HPDE6-E6E7 (cell line): ENCODE data around the gene PRKAG2.

Experiments used
- DNase-seq: peaks from one replicate; pipeline ENCODE4 v3.0.0; 2011; ENCODE audit warnings: missing footprints; ENCODE audit errors: extremely low spot score

Gene PRKAG2

DNA sequence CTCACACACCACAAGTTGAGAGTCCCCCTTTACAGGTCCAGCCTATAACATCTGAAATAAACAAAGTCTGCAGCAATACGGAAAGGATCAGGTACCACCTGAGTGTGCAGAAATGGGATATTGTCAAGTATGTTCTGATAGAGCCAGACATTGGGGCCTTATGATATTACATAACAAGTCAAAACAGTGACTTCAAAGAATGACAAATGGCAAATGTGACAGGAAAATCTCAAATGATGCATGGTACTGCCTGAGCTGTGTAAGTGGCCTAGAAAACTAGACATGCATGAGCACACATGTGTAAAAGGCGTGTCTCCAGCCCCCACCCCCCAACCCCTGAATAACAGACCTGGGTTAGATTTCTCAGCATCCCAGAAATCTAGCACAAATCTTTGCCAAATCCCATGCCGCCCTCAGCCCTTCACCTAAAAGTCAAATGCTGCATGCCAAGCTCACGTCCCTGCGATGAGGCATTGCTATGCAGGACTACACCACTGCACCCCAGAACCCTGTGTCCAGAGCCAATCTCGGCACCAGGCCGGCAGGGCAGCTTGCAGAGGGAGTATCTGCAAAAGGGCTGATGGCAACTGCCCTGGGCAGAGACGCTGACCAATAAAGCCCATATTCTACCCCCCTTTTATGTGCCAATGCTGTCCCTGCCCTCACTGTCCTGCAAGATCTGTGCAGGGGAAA lies 58.8 kb downstream of the PRKAG2 start:
- no peak for DNase-seq

GRCh38 chr7:151817315-151817690 lies 59.6 kb downstream of the PRKAG2 start:
- no peak for DNase-seq

- no peak for DNase-seq
These were observed 60.2 kb downstream of the PRKAG2 start for GRCh38 chr7:151816562-151817314.

DNA sequence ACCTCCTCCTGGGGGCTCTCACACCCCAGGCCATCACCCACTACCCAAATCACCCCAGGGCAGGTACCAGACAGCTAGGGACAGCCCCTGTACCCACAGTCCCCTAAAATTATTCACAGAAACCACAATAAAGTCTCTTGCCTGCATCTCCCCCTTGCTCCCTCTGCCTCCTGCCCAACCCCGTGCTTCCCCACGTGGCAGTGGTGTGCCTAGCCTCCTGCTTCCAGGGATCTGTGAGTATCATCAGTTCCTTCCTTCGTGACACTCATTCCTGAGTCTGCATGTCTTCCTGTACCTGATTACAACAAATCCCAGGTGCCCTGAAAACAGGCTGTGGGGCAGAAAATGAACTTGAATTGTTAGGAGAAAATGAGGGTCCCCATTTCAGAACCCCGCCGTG lies 61.5 kb downstream of the PRKAG2 start:
- no peak for DNase-seq

DNA sequence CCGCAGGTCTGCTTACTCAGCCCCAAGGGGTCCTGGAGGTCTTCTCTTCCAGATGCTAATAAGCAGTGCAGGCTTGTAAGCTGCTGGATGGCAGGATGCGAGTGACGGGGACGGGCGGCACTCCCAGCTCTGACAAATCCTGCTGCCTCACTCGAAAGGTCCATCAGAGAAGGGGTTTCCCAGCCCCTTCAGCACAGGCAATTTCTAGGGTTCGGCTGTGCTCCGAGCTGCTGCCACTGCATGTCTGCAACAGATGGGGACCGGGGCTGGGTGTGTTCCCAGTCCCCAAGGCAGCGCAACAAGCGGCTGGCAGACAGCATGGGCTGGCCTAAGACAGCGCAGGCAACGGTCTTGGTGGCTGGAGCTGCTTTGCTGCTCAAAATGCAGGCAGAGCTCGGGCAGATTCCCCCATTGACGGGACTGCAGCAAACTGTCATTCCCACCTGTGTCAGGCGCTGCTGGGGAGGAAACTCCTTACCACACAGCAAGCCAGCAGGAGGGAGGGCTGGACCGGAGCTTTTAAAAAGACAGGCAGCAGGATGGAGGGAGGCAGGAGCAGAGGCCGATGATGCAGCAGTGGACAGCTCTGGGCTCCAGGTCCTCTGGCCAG lies 62.4 kb downstream of the PRKAG2 start:
- no peak for DNase-seq

- DNase-seq: no peak
These were observed 62.9 kb downstream of the PRKAG2 start for GRCh38 chr7:151813997-151814396.

DNA sequence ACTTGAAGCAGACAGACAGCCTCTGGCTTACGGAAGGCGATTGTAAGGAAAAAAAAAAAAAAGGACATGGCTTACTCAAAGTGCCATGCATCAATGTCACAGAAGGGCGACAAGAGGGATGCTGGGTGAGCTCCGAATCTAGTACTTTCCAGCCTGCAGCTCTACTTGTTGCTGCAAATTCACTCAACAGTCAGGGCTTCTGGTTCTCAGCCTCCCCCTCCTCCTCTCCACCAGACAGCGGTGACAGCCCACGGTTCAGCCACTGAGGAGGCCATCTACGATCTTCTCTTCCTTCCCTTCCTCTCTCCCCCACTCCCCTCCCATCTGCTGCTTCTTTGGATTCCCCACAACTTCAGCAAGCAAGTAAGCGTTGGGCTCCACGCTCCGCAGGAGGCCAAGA lies 63.5 kb downstream of the PRKAG2 start:
- DNase-seq: no peak

- no peak for DNase-seq
These were observed 63.9 kb downstream of the PRKAG2 start for GRCh38 chr7:151812967-151813366.

- no peak for DNase-seq
These were observed 66.3 kb downstream of the PRKAG2 start for GRCh38 chr7:151810441-151811232.

DNA sequence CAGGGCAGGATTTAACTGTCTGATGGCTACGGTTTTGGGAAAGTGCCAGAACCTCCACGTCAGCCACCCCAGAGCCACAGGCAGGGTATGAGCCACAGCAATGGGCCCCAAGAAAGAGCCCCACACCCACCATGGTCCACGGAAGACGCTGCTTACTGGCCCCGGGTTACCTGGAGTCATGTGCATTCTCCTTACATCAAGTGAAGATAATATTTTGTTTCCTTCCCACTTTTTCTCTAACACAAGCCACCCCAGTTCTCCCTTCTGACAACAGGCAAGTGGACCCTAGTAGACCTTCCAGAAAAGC lies 67.1 kb downstream of the PRKAG2 start:
- DNase-seq: no peak

- no peak for DNase-seq
These were observed 67.6 kb downstream of the PRKAG2 start for GRCh38 chr7:151809146-151809863.

DNA sequence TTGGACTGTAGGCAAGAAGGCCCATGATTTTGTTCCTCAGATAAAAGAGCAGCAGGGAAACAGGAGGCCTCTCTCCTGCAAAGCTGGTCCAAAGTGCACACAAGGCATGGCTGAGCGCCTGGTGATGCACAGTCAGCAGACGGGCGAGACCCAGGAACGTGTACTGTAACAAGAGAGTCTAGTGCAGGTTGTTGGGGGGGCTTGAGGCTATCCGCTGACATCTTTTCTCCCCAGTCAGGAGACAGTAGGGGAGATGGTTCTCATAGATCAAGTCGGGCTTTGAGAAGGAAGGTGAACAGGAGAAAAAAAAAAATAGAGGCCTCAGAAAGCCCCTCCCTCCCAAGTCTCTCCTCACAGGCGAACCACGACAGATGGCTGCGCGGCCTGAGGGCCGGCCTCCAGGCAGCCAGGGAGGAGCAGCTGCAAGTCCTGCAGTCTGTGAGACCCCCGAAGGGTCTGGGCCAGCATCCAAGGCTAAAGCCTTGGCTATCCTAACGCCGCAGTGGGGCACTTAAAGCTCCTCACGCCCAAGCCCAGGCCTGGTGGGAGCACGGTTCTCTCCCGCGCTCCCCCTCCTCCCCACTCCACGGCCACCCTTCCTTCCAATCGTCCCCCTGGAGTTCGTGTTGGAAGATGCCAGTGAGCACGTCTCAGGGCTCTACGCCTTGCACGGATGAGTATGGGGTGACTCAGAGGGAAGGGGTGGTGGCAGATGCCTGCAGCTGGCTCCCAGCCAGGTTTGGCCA lies 68.3 kb downstream of the PRKAG2 start:
- peak; percentile 93 for DNase-seq

DNA sequence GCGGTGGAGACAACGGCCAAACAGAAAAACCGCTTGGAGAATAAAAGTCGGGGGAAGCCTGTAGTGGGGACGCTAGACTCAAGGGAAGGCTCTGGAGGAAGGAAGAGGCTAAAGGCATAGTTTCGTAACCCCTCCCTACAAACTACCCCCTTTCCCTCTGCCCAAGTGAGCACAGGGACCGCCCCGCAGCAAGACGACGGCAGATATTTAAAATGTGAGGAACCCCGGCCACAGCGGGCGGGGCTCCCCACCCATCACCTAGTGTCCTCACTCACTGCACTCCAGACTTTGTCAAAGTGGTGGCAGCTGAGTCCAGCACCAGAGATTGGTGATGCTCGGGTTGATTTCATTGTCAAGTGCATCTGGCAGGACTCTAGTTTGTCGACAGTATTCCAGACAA lies 69.1 kb downstream of the PRKAG2 start:
- DNase-seq: no peak

DNA sequence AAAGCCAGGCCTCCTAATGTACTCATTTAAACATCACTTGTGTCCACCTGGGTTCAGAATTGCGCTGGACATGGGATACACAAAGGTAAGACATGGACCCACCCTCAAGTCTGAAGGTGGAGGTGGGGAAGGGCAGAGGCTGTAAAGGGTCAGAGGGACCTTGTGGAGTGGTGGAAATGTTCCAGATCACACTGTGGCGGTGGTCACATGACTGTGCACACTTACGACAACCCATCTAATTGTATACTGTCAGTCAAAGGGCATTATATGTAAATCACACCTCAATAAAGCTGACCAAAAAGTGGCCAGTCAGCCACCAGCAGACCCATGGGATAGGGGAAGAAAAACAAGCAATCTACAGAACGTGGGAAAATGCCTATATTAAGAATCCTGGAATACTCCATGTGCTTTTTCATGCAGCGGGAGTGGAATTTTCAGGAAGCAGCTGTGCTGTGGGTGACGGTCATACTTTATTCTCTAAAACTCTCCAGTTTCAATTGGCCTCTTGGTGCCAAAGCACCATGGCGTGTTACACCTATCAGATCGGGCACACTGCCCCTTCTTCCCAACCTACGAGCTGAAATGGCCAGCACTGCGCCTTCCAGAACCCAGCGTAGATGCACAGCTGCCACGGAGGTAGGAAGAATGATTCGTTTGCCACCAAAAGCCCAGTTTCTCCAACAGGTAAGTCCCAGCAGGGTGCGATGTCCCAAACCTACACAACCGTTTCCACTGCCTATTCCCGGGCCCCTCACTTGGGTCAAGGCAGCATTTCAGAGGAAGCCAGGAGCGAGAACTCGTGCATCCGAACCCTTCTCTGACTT lies 69.8 kb downstream of the PRKAG2 start:
- DNase-seq: no peak

GRCh38 chr7:151806204-151806603 lies 70.7 kb downstream of the PRKAG2 start:
- no peak for DNase-seq

DNA sequence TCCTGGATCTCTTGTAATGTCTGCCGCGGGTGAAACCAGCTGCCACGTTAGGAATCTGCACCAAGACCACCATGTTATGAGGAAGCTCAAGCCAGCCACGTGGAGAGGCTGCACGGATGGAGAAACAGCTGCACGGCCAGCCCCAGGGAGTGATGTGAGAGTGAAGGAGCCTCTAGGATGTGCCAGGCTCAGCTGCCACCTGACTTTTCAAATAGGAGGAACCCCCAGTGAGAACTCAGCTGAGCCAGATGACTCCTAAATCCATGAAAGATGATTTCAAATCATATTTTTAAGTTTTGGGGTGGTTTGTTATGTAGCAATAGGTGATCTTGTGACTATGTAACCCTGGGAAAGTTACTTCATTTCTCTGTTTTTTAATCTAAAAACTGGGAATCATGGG lies 71.7 kb downstream of the PRKAG2 start:
- no peak for DNase-seq

DNA sequence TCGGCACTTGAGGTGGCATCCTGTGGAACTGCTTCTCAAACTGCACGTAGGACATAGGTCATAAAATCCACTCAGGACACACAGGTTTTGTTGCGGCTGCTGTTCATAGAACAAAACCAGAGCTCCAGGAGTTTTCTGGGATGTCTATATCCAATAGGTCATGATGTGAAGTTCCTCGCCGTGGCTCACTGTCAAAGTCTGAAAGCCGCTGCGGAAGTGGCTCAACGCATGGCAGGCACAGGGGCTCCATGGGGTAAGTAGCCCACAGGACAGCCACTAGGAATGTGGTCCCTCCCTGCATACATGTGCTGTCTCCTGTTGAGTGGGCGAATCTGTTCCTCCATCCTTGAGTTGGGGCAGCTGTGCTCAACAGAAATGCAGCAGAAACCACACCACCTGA lies 72.2 kb downstream of the PRKAG2 start:
- no peak for DNase-seq

DNA sequence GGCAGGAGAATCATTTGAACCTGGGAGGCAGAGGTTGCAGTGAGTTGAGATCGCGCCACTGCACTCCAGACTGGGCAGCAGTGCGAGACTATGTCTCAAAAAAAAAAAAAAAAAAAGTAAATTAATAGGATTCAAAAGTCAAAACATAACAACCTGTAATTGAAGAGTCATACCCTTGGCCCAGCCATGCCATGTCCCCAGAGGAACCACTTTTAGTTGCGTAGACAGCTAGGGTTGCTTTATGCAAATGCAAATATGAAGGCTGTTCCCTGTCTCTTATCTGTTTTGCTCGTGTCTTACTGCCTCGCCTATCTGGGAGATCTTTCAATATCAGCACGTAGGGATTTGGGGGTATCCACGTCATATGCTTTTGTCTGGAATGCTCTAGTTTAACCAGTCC lies 73.1 kb downstream of the PRKAG2 start:
- no peak for DNase-seq

- no peak for DNase-seq
These were observed 74.5 kb downstream of the PRKAG2 start for GRCh38 chr7:151802469-151802846.

- no peak for DNase-seq
These were observed 75.0 kb downstream of the PRKAG2 start for GRCh38 chr7:151801782-151802468.
